Measurements from ENCODE around the gene GAD1.

- no peak for TF ChIP-seq CTCF (IDR thresholded peaks at IDR 0.05)
- no peak for TF ChIP-seq POLR2A (IDR thresholded peaks at IDR 0.05)
Observed at GRCh38 chr2:170820757-170821530, 4.3 kb downstream of the GAD1 start.

Measured in transverse colon (tissue), 3 donors.